GM21717 (cell line): ENCODE results near the gene TBC1D22A.

ENCODE experiments used
- ATAC-seq: cut with Tn5 transposase; IDR thresholded peaks from one replicate; pipeline ENCODE4 v1.9.1; 2021; ENCODE audit warnings: mild to moderate bottlenecking, moderate library complexity; ENCODE audit not compliant: unreplicated experiment

TBC1D22A gene

DNA sequence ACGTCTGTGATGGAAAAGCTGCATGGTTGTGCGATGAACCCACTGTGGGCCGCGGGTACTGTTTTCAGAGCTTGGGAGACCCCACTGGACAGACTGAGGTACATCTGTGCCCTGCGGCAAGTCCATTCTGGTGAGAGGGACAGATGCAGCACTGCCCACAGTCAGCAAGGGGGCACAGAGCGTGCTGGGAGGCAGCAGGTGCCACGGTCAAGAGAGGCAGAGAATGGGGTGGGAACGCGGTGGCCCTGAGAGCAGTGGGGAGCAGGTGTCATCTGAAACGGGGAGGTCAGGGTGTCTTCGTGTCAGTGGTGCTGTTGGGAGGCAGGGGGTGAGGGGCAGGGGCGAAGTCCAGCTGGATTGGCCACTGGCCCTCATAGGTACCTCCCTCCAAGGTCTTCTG is 32.0 kb downstream of the TBC1D22A start:
- ATAC-seq = no peak

DNA sequence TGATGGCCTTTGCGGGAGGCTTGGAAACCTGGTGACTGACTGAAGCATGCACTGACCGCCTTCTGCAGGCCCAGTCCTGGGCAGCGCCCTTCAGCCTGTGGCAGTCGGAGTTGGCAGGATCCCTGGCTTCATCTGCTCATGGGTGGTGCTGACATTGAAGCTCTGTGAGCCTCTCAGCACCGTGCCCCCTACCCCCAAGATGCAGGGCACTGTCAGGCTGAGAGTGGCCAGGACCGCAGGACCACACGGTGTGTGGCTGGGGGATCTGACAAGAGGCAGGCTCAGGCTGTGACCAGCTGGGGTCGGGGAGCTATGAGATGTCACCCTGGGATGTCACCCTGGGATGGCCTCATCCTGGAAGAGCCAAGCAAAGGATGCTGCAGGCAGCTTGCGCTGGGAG is 32.7 kb downstream of the TBC1D22A start:
- ATAC-seq = no peak

DNA sequence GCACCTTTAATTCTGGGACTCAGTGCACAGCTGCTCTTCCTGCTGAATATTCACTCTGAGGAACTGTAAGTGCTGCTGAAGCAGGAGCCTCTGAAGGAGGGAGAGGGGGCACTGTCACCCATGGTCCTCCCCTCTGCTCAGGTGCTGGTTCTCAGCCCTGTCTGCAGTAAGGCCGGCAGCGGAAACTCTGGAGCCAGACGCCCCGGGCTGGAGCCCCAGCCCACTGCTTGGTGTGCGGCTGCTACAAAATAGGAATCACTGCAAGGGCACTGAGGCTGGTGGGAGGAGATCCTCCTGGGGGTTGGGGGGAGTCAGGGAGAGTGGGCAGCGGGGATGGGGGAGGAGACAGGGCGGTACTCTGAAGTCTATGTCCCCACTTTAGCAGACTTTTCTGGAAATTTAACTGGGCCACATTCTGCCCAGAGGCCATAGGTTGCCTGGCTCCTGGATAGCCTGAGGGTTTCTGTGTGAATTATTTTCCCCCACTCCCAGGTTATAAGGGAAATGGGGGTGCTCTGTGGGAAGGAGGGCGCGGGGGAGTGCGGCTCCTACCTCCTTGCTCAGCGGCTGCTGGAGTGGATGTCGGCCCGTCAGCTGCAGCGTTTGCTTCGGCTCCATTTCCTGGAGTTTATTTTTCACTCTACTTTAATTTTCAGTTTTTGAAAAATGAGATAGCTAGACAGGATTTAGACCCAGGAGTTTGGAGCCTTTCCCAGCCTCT is 33.6 kb downstream of the TBC1D22A start:
- ATAC-seq = no peak

DNA sequence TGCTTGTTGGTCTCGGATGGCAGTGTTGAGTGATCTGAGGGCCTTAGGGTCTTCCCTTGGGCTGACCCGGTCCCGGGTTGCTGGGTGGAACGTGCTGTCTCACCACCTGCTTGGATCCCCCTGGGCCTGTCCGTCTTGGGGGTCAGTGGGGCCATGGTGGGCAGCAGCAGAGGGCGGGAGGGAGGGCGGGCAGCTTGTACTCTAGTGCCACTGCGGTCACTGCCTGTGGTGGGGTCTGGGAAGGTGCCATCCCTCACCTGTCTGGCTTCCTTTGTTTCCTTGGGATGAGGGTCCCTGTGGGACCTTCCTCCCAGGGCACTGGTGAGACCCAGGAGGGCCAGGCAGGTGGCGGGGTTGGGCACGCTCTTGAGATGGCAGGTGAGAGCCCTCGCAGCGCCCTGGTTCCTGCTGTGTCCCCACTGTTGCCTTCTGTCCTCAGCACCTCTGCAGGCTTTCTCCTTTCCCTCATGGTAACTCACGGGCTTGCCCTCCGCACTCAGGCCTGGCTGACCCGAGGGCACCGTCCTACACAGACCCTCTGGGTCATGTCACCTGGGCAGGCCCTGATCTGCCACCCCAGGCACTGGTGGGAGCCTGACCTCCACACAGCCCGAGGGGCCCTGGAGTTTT is 34.2 kb downstream of the TBC1D22A start:
- no peak for ATAC-seq

DNA sequence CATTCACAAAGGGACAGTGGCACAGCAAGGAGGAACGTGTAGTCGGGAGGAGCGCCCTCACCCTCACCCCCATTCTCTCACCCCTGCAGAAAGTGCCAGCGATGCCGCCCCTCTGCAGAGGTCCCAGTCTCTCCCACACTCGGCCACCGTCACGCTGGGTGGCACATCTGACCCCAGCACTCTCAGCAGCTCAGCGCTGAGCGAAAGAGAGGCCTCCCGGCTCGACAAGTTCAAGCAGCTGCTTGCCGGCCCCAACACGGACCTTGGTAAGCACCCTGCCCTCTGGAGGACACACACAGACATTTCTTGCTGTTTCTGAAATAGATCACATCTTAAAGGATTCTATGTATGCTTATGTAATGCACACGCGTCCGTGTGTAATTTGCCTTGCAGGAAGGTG is 34.9 kb downstream of the TBC1D22A start:
- ATAC-seq = no peak

DNA sequence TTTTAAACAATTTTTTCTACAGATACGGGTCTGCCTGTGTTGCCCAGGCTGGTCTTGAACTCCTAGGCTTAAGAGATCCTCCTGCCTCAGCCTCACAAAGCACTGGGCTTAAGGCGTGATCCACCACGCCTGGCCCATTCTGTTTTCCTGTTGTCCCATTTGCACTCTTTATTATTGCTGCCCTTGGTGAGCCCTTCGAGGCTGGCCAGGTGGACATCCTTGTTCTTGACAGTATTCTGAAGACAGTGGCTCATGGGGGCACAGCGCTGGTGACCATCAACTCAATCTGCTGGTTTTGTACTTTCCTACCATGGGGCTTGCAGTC is 35.6 kb downstream of the TBC1D22A start:
- no peak for ATAC-seq

DNA sequence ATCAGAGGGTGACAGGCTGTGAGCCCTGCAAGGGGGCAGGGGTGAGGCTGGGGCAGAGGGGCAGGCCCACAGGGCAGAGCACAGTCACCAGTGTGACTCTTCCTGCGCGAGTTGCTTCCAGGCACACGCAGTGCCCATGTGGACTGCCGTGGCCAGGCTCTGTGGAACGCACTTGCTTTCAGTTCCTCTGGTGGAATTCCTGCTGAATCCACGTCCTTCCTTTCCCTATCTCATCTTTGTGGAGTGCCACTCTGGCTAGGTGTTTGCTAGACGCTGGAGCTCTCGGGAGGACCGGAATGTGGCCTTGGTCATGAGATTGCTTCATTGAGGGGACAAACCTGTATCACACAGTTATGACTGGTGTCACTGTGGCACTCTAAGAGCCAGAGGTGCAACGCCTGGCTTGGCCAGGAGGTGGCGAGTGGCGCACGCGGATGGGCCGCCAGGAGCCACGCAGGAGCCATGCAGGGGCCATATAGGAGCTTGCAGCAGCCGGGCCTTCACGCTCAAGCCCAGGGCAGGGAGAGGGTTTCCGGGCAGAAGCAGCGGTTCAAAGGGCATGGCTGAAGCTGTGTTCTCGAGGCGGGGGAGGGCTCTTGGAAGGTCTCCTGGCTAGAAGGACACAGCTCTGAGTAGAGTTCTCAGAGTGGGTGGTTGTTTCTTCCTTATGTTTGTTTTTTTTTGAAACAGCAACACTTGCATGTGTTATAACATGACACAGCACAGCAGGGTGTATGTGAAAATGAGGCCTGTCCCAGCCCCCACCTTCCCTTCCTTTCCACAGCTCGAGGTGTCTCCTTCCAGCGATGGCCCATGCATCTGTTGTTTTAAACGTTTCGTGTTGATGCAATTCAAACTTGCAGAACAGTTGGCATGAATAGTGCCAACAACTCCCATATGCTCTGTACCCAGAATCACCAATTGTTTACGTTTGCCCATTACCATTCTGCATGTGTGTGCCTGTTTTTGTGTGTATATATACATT is 36.2 kb downstream of the TBC1D22A start:
- ATAC-seq = no peak

DNA sequence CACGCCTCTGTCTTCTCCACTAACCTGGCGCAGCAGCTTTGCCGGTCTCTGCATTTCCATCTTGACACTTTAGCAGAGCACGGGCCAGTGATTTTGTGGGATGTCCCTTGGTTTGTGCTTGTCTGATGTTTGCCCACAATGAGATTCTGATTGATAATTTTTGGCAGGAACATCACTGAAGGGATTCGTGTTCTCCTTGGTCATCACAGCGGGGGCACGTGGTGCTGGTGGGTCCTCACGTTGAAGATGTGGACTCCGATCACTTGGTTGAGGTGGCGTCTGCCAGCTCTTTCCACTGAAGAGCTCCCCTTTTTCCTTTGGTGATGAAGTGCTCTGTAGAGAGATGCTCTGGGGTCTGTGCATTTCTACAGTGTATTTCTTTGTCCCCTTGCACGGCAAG is 37.2 kb downstream of the TBC1D22A start:
- no peak for ATAC-seq

DNA sequence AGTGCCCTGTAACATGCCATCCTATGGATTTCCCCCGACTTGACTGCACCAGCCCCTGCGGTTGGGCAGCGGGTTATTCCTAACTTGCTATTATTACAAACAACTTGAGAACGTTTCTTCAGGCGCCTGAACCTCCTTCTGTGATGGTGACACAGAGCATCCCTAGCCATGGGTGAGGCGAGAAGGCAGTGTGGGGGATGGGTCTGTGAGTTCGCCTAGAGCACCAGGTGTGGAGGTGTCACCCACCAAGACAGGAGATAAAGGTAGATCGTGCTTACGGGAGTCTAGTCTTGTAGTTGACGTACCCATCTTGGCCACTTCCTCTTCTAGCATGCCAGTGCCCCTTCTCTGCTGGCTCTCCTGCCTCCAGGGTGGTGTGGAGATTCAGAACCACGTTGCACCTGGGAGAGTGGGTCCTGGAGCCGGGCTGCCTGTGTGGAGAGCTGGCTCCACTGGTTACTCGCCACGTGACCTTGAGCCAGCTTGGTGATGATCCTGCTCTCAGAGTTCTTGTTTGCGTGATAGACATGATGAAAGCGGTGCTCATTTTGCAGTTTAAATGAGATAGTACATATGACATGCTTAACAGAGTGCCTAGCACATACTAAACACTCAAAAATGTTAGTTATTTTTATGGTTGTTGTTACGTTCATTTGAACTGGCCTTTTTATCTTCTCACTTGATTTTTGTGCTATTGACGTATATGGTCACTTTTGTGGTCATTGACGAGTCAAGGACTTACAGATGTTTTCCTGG is 37.8 kb downstream of the TBC1D22A start:
- ATAC-seq = no peak

DNA sequence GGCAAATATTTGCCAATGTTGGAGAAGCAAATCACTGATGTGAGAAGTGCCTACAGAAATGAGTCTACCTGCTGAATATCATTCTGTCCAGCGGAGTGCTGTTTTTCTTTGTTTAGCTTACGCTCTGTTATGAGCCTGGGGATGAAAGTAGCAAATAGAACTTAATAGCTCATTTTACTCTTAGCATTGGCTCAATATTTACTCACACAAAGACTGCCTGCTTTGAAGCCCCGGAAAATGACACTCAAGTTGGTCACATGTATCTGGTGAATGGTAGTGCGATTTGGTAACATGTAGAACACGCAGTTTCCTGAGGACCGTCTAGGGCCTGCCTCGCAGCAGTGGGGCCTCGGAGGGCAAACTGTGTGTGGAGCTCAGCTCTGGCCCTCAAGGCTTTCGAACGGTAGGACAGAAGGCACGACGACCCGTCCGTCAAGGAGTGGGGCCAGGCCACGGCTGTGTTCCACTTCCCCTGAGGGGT is 38.9 kb downstream of the TBC1D22A start:
- ATAC-seq = no peak

DNA sequence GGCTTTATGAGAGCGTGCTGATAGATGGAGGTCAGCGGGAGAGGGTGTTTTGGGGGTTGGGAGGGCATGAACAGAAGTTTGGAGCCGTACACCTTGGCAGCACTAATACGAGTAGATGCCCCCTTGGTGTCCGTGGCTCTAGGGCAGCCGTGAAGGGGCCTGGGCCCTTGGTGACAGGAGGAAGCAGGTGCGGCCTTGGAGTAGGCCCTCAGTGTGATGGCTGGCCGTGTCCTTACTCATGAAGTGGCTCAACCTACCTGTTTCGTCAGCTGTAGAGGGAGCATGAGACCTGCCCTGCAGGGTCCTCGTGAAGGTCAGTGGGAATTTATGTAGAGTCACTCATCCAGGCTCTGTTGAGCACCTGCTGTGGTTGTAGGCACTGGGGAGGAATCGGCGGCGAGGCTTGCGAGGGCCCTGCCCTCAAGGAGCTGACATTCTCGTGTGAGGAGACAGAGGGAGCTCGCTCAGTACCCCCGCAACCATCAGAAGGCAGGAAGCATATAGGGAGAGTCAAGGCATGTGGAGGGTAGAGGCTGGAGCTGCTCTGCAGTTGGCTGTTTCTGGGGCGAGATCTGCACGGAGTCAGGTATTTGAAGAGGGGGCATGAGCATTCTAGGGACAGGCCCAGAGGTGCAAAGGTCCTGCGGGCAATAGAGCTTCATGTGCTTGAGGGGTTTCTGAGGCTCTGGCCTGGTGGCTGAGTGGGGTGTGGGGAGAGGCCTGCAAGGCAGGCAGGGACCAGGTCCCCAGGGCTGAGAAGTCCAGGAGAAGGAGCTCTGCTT is 39.6 kb downstream of the TBC1D22A start:
- no peak for ATAC-seq

DNA sequence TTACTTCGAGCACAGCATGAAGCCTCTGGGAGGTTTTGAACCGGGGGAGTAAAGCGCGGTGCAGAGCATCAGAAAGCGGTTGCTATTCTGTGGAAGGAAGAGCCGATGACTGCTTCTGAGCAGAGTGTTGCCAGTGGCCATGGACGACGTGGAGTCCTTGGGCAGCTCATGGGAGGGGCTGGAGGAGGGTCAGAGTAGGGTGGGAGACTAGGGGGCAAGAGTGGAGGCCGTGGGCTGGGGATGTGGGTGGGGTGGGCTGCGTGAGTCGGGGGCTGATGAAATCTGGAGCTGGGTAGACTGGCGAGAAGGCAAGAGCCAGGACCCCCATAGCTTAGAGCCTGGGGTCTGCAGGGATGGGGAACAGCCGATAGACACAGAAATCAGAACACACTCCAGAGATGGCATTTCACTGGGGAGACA is 40.2 kb downstream of the TBC1D22A start:
- ATAC-seq = no peak

DNA sequence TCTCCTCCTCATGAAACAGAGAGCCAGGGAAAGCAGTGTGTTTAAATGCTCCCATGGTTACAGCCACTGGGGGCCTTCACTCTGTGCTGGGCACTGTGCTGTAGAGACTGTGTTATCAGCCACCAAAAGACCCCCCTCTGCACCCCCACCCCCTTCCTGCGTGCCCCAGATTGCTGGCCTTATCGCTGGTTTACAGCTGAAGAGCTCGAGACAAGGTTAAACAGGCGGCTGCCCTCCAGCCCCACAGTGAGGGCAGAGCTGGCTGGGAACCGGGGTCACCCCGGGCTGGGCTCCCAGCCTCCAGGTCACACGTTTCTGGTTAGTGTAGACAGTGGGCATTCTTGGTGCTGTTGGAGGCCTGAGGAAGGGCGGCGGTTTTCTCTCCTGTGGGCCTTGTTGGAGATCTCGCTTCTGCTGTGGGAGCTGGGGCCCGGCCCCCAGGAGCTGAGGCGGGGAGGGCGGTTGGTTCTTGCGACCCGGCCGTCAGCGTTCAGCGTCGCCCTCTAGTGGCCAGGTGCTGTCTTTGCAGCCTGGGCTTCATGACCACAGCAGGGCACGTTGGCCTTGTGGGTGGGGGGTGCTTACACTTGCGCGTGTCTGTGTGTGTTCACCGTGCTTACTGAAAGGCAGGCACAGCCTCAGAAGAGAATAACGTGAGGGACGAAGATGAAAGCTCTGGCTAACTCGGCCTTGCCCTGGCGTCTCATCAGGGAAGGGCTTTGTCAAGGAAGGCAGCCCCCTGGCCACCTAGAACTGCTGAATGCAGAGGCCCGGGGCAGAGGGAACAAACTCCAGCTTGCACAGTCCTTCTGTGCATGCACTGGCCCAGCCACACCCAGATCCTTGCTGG is 40.8 kb downstream of the TBC1D22A start:
- ATAC-seq = no peak

DNA sequence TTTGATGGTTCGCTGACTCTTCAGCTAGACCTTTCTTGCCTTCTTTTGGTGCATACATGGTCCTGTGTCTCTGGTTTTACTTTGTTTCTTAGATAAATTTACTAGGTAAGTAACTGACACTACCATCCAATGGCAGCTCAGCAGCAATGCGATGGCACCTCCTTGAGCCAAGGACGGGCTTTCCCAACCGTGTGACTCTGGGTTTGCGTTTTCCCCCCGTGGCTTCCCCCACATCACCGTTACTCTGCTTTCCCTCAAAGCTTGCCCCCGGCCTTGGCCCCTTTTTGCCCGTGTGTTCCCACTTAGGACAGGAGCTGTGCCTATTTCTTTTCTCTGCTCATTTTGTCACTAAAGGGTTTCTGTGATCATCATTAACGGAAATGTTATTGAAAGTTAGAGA is 41.5 kb downstream of the TBC1D22A start:
- ATAC-seq = no peak

DNA sequence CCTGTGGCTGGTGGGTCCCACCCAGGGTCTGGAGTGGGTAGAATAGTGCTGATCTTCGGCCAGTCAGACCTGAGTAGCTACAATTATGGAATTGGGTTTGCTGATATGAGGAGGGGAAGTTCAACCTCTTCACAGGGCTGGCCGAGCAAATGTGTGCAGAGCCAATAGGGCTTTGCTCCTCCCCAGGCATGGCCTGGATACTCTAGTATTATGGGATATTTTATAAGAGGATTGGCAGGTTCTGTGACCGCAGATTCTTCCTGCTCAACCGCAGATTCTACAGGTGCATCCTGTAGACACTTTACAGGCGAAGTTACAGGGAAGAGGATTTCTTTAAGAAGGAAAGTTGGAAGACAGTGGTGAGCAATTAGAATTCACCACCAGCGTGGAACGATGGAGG is 44.3 kb downstream of the TBC1D22A start:
- ATAC-seq = no peak

DNA sequence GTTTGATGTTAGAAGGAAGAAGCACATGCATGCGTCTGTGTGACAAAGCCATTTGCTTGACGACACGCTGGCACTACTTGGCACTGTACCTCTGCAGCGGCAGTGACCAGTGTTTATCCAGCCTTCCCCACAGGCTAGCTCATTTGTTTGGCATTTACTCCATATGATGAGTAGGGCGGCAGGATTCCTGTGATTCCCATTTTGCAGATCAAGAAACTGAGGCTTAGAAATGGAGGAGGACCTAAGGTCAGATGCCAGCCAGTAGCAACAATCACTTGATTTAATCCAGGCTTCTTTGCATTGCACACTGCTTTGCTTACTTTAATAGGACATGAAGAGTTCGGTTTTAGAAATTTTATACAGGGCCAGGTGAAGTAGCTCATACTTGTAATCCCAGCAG is 45.0 kb downstream of the TBC1D22A start:
- ATAC-seq = no peak

DNA sequence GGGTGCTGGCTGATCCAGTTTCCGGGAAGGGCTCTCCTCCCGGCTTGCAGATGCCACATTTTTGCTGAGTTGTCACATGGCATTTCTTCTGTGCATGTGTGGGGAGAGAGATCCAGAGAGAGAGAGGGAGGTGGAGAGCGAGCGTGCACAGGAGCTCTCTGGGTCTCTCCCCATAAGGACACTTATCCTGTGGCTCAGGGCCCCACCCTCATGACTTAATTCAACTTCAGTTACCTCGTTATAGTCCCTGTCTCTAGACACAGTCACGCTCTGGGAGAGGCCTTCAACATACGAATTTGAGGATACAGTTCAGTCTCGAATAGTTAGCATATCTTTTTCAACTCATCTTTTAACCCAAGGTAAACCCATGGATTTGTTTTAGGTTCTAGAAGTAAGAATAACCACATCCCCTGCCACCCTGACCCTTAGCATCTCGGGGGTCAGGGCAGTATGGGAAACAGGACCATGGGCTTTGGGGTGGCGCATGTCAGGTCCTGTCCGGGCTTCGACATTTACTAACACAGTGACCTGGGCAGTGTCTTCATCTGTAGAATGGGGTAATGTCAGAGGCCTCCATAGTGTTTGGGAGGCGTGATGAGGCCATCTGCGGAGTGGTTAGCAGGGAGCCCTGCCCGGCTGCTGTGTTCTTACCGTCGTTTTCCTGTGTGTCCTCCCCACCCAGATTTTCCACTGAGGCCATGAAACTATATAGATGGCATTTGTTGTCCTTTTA is 46.9 kb downstream of the TBC1D22A start:
- no peak for ATAC-seq
